SK-N-MC (cell line): ENCODE measurements around the gene PLEKHM2.

Experiments used
- DNase-seq: peaks from one replicate; pipeline ENCODE4 v3.0.0-alpha.2; 2011; ENCODE audit warnings: low read depth, low spot score
- H3K27ac ChIP-seq: fragments of 200-600 bp; sonication (generic); 2 replicates; pipeline ENCODE4 v1.5.1; 2016; ENCODE audit warnings: mixed run types
- H3K36me3 ChIP-seq: fragments of 200-600 bp; sonication (generic); 2 replicates; pipeline ENCODE4 v1.6.1; 2017; ENCODE audit warnings: antibody characterized with exemption, low read length, mixed read lengths; ENCODE audit not compliant: insufficient read depth
- H3K4me3 ChIP-seq: fragments of 200-600 bp; sonication (generic); 2 replicates; pipeline ENCODE4 v1.5.1; 2016
- H3K9ac ChIP-seq: fragments of 200-600 bp; sonication (generic); 2 replicates; pipeline ENCODE4 v1.8.0; 2017; ENCODE audit warnings: mixed run types, mixed read lengths; ENCODE audit not compliant: insufficient read length
- H3K9me3 ChIP-seq: fragments of 200-600 bp; sonication (generic); 2 replicates; pipeline ENCODE4 v1.6.1; 2017; ENCODE audit warnings: low read depth, mild to moderate bottlenecking, antibody characterized with exemption, low read length, moderate library complexity, mixed read lengths
- EZH2 ChIP-seq: fragments of 200-600 bp; sonication (generic); IDR thresholded peaks from one replicate; pipeline ENCODE4 v1.6.1; 2017; ENCODE audit warnings: antibody characterized with exemption
- FOXP2 ChIP-seq: optimal IDR thresholded peaks from 2 replicates; pipeline ENCODE3; 2011; ENCODE audit warnings: mild to moderate bottlenecking, moderate library complexity; ENCODE audit not compliant: insufficient read depth; ENCODE audit errors: extremely low read length, control extremely low read depth
- POLR2AphosphoS5 ChIP-seq: IDR thresholded peaks from 2 replicates; pipeline ENCODE4 v1.6.1; 2012; ENCODE audit warnings: mild to moderate bottlenecking, low read depth, low read length, borderline replicate concordance

The PLEKHM2 gene

DNA sequence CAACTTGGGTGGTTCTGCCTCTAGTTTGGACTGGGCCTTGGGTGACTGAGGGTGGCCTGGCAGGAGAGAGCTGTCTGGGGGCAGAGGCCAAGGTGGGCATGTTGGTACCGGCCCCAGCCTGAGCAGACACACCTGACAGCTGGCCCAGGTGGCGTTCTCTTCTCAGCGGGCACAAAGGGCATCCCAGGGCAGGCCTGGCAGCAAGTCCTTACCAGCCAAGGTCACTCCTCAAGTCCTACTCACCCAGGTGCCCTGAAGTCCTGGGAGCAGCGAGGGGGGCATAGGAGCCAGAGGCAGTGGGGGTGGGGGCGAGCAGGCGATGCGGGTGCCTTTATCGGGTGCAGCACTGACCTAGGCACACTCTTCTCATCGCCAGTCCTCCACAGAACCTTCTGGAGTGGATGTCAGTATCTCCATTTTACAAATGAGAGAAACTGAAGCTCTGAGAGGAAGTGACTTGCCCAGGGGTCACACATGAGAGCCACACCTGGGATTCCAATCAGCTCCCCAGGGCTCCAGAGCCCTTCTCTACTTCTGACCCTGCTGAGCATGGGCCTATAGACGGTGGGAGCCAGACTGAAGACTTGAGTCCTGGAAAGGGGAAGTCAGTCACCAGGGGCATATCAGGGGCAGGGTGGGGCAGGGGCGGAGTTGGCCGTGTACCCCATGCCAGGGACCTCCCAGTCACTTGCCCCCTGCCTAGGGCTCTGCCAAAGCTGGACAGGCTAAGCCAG, 51.4 kb downstream of the PLEKHM2 start:
- no peak for DNase-seq
- no peak overlapping the region for H3K4me3 ChIP-seq
- no peaks in the 10 kb centered on the region; the same call in 1 of the 2 replicates for H3K36me3 ChIP-seq
- no peaks in the 10 kb centered on the region for H3K9me3 ChIP-seq
- H3K27ac ChIP-seq = no peak overlapping the region
- H3K9ac ChIP-seq = no peak overlapping the region
- TF ChIP-seq EZH2 (no peak), POLR2AphosphoS5 (no peak), FOXP2 (no peak)

GRCh38 chr1:15736038-15736891, 52.1 kb downstream of the PLEKHM2 start, which contains the start of gene SLC25A34:
Gene SLC25A34, plus strand, starts transcription at chr1:15736258. Its CDS starts 228 bp downstream, at chr1:15736486.
- Histone ChIP-seq H3K27ac (no peak within 1 kb of the TSS), H3K36me3 (no peaks in the 10 kb centered on the region; the same call in 1 of the 2 replicates), H3K4me3 (no peak within 1 kb of the TSS), H3K9ac (no peak within 1 kb of the TSS), H3K9me3 (no peaks in the 10 kb centered on the region)
- no peak for DNase-seq
- TF ChIP-seq EZH2 (no peak), FOXP2 (no peak), POLR2AphosphoS5 (no peak)

- H3K36me3 ChIP-seq = no peaks in the 10 kb centered on the region; the same call in 1 of the 2 replicates
- H3K9me3 ChIP-seq = no peaks in the 10 kb centered on the region
- H3K27ac ChIP-seq = no peak overlapping the region
- H3K9ac ChIP-seq = no peak overlapping the region
- no peak for TF ChIP-seq POLR2AphosphoS5
- no peak for TF ChIP-seq EZH2
- no peak for TF ChIP-seq FOXP2
- no peak for DNase-seq
- H3K4me3 ChIP-seq = no peak overlapping the region
These were observed 52.8 kb downstream of the PLEKHM2 start for GRCh38 chr1:15736892-15737261.

DNA sequence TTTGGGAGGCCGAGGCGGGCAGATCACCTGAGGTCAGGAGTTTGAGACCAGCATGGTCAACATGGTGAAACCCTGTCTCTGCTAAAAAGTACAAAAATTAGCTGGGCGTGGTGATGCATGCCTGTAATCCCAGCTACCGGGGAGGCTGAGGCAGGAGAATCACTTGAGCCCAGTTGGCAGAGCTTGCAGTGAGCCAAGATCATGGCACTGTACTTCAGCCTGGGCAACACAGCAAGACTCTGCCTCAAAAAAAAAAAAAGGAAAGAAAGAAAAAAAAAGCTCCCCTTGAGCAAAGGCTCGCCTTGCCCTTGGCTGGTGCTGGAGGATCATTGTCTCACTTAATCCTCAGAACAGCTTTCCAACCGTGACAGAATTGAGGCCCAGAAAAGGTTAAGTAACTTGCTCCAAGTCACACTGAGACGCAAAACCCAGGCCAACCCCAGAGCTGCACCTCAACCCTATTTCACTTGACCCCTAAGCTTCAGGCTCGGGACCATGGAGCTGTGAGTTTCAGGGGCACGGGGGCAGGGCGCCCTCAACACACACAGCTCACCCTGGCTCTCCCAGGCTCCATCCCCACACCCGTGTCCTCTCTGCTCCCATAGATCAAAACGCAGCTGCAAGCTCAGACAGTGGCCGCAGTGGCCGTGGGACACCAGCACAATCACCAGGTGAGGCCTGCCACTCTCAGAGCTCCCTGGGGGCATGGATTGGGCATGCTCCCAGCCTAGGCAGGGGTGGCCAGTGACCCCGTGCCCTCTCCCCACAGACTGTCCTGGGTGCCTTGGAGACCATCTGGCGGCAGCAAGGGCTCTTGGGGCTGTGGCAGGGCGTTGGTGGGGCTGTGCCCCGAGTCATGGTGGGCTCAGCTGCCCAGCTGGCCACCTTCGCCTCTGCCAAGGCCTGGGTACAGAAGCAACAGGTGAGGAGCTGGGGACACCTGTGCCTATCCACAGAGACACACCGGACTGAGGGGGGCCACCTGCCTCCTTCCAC, 53.5 kb downstream of the PLEKHM2 start:
- no peak overlapping the region for H3K9ac ChIP-seq
- TF ChIP-seq FOXP2 = no peak
- TF ChIP-seq POLR2AphosphoS5 = no peak
- DNase-seq = no peak
- no peaks in the 10 kb centered on the region for H3K9me3 ChIP-seq
- H3K36me3 ChIP-seq = no peaks in the 10 kb centered on the region; the same call in 1 of the 2 replicates
- no peak overlapping the region for H3K4me3 ChIP-seq
- H3K27ac ChIP-seq = no peak overlapping the region

DNA sequence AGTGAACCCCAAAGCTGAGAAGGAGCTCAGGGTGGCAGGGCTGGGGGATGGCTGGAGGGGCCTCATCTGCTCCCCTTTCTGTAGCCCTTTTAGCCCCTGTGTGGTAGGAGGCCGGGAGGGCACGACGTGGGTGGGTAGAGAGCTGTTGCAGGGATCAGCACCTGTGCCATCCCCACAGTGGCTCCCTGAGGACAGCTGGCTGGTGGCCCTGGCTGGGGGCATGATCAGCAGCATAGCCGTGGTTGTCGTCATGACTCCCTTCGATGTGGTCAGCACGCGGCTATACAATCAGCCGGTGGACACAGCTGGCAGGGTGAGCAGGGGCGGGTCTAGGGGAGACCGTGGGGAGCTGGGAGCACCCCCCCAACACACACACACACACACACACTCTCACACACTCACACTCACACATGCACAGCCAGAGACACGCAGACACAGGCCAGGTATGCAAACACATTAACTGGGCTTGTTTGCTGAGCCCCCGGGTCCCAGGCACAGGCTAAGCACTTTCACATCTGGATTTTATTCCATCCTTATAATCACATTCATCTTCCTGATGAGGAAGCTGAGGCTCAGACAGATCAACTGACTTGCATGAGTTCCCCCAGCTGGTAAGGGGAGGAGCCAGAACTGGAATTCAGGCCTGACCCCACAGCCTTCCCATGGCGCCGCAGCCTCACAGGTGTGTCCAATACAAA, 54.4 kb downstream of the PLEKHM2 start:
- H3K27ac ChIP-seq = no peak overlapping the region
- no peak overlapping the region for H3K4me3 ChIP-seq
- no peaks in the 10 kb centered on the region for H3K9me3 ChIP-seq
- DNase-seq = no peak
- no peak overlapping the region for H3K9ac ChIP-seq
- TF ChIP-seq EZH2 (no peak), FOXP2 (no peak), POLR2AphosphoS5 (no peak)
- no peaks in the 10 kb centered on the region; the same call in 1 of the 2 replicates for H3K36me3 ChIP-seq

- Histone ChIP-seq H3K36me3 (no peaks in the 10 kb centered on the region; the same call in 1 of the 2 replicates), H3K9ac (no peak overlapping the region), H3K4me3 (no peak overlapping the region), H3K9me3 (no peaks in the 10 kb centered on the region), H3K27ac (no peak overlapping the region)
- no peak for DNase-seq
- TF ChIP-seq FOXP2 (no peak), POLR2AphosphoS5 (no peak), EZH2 (no peak)
These were observed 55.1 kb downstream of the PLEKHM2 start for GRCh38 chr1:15739259-15739658.

- Histone ChIP-seq H3K9ac (no peak overlapping the region), H3K36me3 (no peaks in the 10 kb centered on the region), H3K9me3 (no peaks in the 10 kb centered on the region), H3K27ac (no peak overlapping the region), H3K4me3 (no peak overlapping the region)
- no peak for TF ChIP-seq POLR2AphosphoS5
- no peak for TF ChIP-seq EZH2
- no peak for TF ChIP-seq FOXP2
- DNase-seq = no peak
These were observed 55.6 kb downstream of the PLEKHM2 start for GRCh38 chr1:15739745-15740144.
